ENCODE results near the gene TBL1XR1.

The TBL1XR1 gene

GRCh38 chr3:177057768-177058167, 139.5 kb downstream of the TBL1XR1 start:
- H3K4me1 Mint-ChIP-seq (ENCODE audit: low read depth): no peaks in the 10 kb centered on the region
- no peak overlapping the region for H3K4me3 Mint-ChIP-seq

GRCh38 chr3:177056927-177057326, 140.4 kb downstream of the TBL1XR1 start:
- intact Hi-C loops (cut with micrococcal nuclease): loop anchor here (5.0 kb wide), 1 partner anchor 135 kb away; no protein-coding TSS in a partner anchor
- Mint-ChIP-seq H3K27ac (no peak overlapping the region), H3K4me3 (no peak overlapping the region), H3K36me3 (ENCODE audit: low read depth) (peaks cover 20% of the 10 kb centered on the region), H3K27me3 (no peaks in the 10 kb centered on the region), H3K9me3 (no peaks in the 10 kb centered on the region), H3K4me1 (ENCODE audit: low read depth) (no peaks in the 10 kb centered on the region)

More at GRCh38 chr3:177057768-177058167, 139.5 kb downstream of the TBL1XR1 start:
- intact Hi-C loops (cut with micrococcal nuclease): loop anchor here (5.0 kb wide), 1 partner anchor 135 kb away; no protein-coding TSS in a partner anchor
- peaks cover 19% of the 10 kb centered on the region for H3K36me3 Mint-ChIP-seq (ENCODE audit: low read depth)
- H3K9me3 Mint-ChIP-seq: no peaks in the 10 kb centered on the region
- H3K27me3 Mint-ChIP-seq: no peaks in the 10 kb centered on the region
- no peak overlapping the region for H3K27ac Mint-ChIP-seq

GRCh38 chr3:177055605-177056571, 141.4 kb downstream of the TBL1XR1 start:
- no peak overlapping the region for H3K4me3 Mint-ChIP-seq
- no peak overlapping the region for H3K27ac Mint-ChIP-seq
- H3K9me3 Mint-ChIP-seq: no peaks in the 10 kb centered on the region
- H3K4me1 Mint-ChIP-seq (ENCODE audit: low read depth): no peaks in the 10 kb centered on the region
- intact Hi-C loops (cut with micrococcal nuclease): loop anchor here (5.0 kb wide), 1 partner anchor 136 kb away; no protein-coding TSS in a partner anchor
- H3K36me3 Mint-ChIP-seq (ENCODE audit: low read depth): peaks cover 27% of the 10 kb centered on the region
- no peaks in the 10 kb centered on the region for H3K27me3 Mint-ChIP-seq

- Mint-ChIP-seq H3K9me3 (no peaks in the 10 kb centered on the region), H3K36me3 (ENCODE audit: low read depth) (peaks cover 41% of the 10 kb centered on the region)
These were observed 144.2 kb downstream of the TBL1XR1 start for GRCh38 chr3:177053107-177053506.

GRCh38 chr3:177051411-177051810, 145.9 kb downstream of the TBL1XR1 start:
- no peak overlapping the region for H3K4me3 Mint-ChIP-seq
- no peak overlapping the region for H3K27ac Mint-ChIP-seq
- no peaks in the 10 kb centered on the region for H3K9me3 Mint-ChIP-seq
- no peaks in the 10 kb centered on the region for H3K27me3 Mint-ChIP-seq
- intact Hi-C loops (cut with micrococcal nuclease): loop anchor here (2.0 to 5.0 kb wide), 3 partner anchors 309 to 1336 kb away; no protein-coding TSS in a partner anchor
- peaks cover 49% of the 10 kb centered on the region for H3K36me3 Mint-ChIP-seq (ENCODE audit: low read depth)
- H3K4me1 Mint-ChIP-seq (ENCODE audit: low read depth): peaks cover 5% of the 10 kb centered on the region

More at GRCh38 chr3:177053107-177053506, 144.2 kb downstream of the TBL1XR1 start:
- H3K4me1 Mint-ChIP-seq (ENCODE audit: low read depth): no peaks in the 10 kb centered on the region
- H3K27me3 Mint-ChIP-seq: no peaks in the 10 kb centered on the region
- no peak overlapping the region for H3K4me3 Mint-ChIP-seq
- H3K27ac Mint-ChIP-seq: no peak overlapping the region
- intact Hi-C loops (cut with micrococcal nuclease): loop anchor here (5.0 kb wide), 2 partner anchors 724 to 1334 kb away; no protein-coding TSS in a partner anchor

- Mint-ChIP-seq H3K27ac (no peak overlapping the region), H3K27me3 (no peaks in the 10 kb centered on the region), H3K4me3 (no peak overlapping the region), H3K4me1 (ENCODE audit: low read depth) (peaks cover 6% of the 10 kb centered on the region), H3K9me3 (no peaks in the 10 kb centered on the region), H3K36me3 (ENCODE audit: low read depth) (peaks cover 56% of the 10 kb centered on the region)
- intact Hi-C loops (cut with micrococcal nuclease): loop anchor here (2.0 to 5.0 kb wide), 3 partner anchors 310 to 1337 kb away; no protein-coding TSS in a partner anchor
These were observed 146.6 kb downstream of the TBL1XR1 start for GRCh38 chr3:177050501-177051237.

- peaks cover 18% of the 10 kb centered on the region for H3K4me1 Mint-ChIP-seq (ENCODE audit: low read depth)
- H3K4me3 Mint-ChIP-seq: no peak overlapping the region
- intact Hi-C loops (cut with micrococcal nuclease): no loop called here
- H3K36me3 Mint-ChIP-seq (ENCODE audit: low read depth): peaks cover 80% of the 10 kb centered on the region
- peaks cover 9% of the 10 kb centered on the region for H3K9me3 Mint-ChIP-seq
- no peaks in the 10 kb centered on the region for H3K27me3 Mint-ChIP-seq
- H3K27ac Mint-ChIP-seq: no peak overlapping the region
These were observed 151.5 kb downstream of the TBL1XR1 start for GRCh38 chr3:177045767-177046166.

- Mint-ChIP-seq H3K27ac (no peak overlapping the region), H3K4me1 (ENCODE audit: low read depth) (peaks cover 18% of the 10 kb centered on the region), H3K4me3 (no peak overlapping the region), H3K36me3 (ENCODE audit: low read depth) (peaks cover 82% of the 10 kb centered on the region), H3K9me3 (peaks cover 9% of the 10 kb centered on the region), H3K27me3 (no peaks in the 10 kb centered on the region)
- intact Hi-C loops (cut with micrococcal nuclease): no loop called here
These were observed 152.1 kb downstream of the TBL1XR1 start for GRCh38 chr3:177045222-177045621.

GRCh38 chr3:177041730-177042551, 155.3 kb downstream of the TBL1XR1 start:
- Mint-ChIP-seq H3K4me3 (no peak overlapping the region), H3K9me3 (peaks cover 9% of the 10 kb centered on the region)
- intact Hi-C loops (cut with micrococcal nuclease): no loop called here

GRCh38 chr3:177041021-177041729, 156.1 kb downstream of the TBL1XR1 start:
- Mint-ChIP-seq H3K36me3 (ENCODE audit: low read depth) (peaks cover 86% of the 10 kb centered on the region), H3K27ac (no peak overlapping the region), H3K4me1 (ENCODE audit: low read depth) (peaks cover 15% of the 10 kb centered on the region), H3K4me3 (no peak overlapping the region), H3K9me3 (peaks cover 9% of the 10 kb centered on the region), H3K27me3 (no peaks in the 10 kb centered on the region)
- intact Hi-C loops (cut with micrococcal nuclease): no loop called here

More at GRCh38 chr3:177041730-177042551, 155.3 kb downstream of the TBL1XR1 start:
- H3K27me3 Mint-ChIP-seq: no peaks in the 10 kb centered on the region
- H3K4me1 Mint-ChIP-seq (ENCODE audit: low read depth): peaks cover 18% of the 10 kb centered on the region
- H3K36me3 Mint-ChIP-seq (ENCODE audit: low read depth): peaks cover 86% of the 10 kb centered on the region
- H3K27ac Mint-ChIP-seq: no peak overlapping the region

- H3K36me3 Mint-ChIP-seq (ENCODE audit: low read depth): peaks cover 86% of the 10 kb centered on the region
- no peaks in the 10 kb centered on the region for H3K27me3 Mint-ChIP-seq
- intact Hi-C loops (cut with micrococcal nuclease): no loop called here
- no peak overlapping the region for H3K27ac Mint-ChIP-seq
- peaks cover 17% of the 10 kb centered on the region for H3K4me1 Mint-ChIP-seq (ENCODE audit: low read depth)
- H3K4me3 Mint-ChIP-seq: no peak overlapping the region
- H3K9me3 Mint-ChIP-seq: peaks cover 9% of the 10 kb centered on the region
These were observed 157.6 kb downstream of the TBL1XR1 start for GRCh38 chr3:177039490-177040274.

GRCh38 chr3:177037241-177037640, 160.0 kb downstream of the TBL1XR1 start:
- no peak overlapping the region for H3K27ac Mint-ChIP-seq
- no peaks in the 10 kb centered on the region for H3K27me3 Mint-ChIP-seq
- H3K4me1 Mint-ChIP-seq (ENCODE audit: low read depth): peaks cover 17% of the 10 kb centered on the region
- intact Hi-C loops (cut with micrococcal nuclease): no loop called here
- H3K9me3 Mint-ChIP-seq: no peaks in the 10 kb centered on the region
- peaks cover 90% of the 10 kb centered on the region for H3K36me3 Mint-ChIP-seq (ENCODE audit: low read depth)
- H3K4me3 Mint-ChIP-seq: no peak overlapping the region
